Small intestine (tissue), 7 donors: ENCODE results near the gene PUDP. TPM values are rescaled to one million over a fixed set of nuclear protein-coding genes. Genes with fewer than 3 reads are reported as not detected.

Experiments
- DNase-seq, 2 donors: peaks; one replicate each; pipeline versions ENCODE4 v3.0.0 to v3.0.0-alpha.2; 2013
- FAIRE-seq: peaks from 2 replicates; lab custom pipeline; 2012; peaks lifted over from hg19 to GRCh38; lab: Jason Lieb, UNC
- H3K27ac ChIP-seq, 3 donors: one replicate each; pipeline ENCODE4 v1.5.1; 2013; ENCODE audit warnings: low read length in 2 of 3, mild to moderate bottlenecking in 2 of 3, control low read depth in 1 of 3, inconsistent platforms in 1 of 3, low read depth in 1 of 3, moderate library complexity in 1 of 3
- H3K27me3 ChIP-seq, 3 donors: one replicate each; pipeline ENCODE4 v1.6.1; 2013; ENCODE audit warnings: low read length in 3 of 3, inconsistent platforms in 1 of 3; ENCODE audit not compliant: control insufficient read depth in 3 of 3, insufficient read depth in 3 of 3
- H3K36me3 ChIP-seq, 3 donors: one replicate each; pipeline ENCODE4 v1.6.1; 2013; ENCODE audit warnings: low read length in 3 of 3, inconsistent platforms in 1 of 3, low read depth in 1 of 3, mild to moderate bottlenecking in 1 of 3, moderate library complexity in 1 of 3; ENCODE audit not compliant: control insufficient read depth in 3 of 3, insufficient read depth in 2 of 3
- H3K4me1 ChIP-seq, 3 donors: one replicate each; pipeline ENCODE4 v1.6.1; 2013; ENCODE audit warnings: low read length in 2 of 3, inconsistent platforms in 1 of 3, low read depth in 1 of 3, mild to moderate bottlenecking in 1 of 3, moderate library complexity in 1 of 3; ENCODE audit not compliant: control insufficient read depth in 3 of 3, insufficient read depth in 2 of 3
- H3K4me3 ChIP-seq, 3 donors: one replicate each; pipeline ENCODE4 v1.5.1; 2013; ENCODE audit warnings: low read length in 3 of 3, control low read depth in 1 of 3, inconsistent platforms in 1 of 3, low read depth in 1 of 3, mild to moderate bottlenecking in 1 of 3, moderate library complexity in 1 of 3
- H3K9me3 ChIP-seq, 2 donors: one replicate each; pipeline ENCODE4 v1.6.1; 2013; ENCODE audit warnings: low read depth in 1 of 2, low read length in 1 of 2; ENCODE audit not compliant: control insufficient read depth in 2 of 2, insufficient read depth in 1 of 2
- WGBS, 3 donors: extraction: QIAGEN DNeasy Blood & Tissue Kit; methylation state at CpG; one replicate each; pipeline ENCODE4 v1.1.7; 2013; 5-methylcytosine and 5-hydroxymethylcytosine counted together
- polyA plus RNA-seq, 4 donors: library from polyadenylated mRNA; stranded (reverse) in 3 of 4; unstranded in 1 of 4; fragments of 200-250 nt in 3 of 4; fragments of 120-200 nt in 1 of 4; gene quantifications; one replicate each; pipeline versions ENCODE4 v1.2.1 to v1.2.3, GENCODE V29; 2013
- donor health status: healthy with polysubstance abuse.
- donor health status: control.
- donor health status: control.
- donor health status: Bipolar disorder and iron deficiency.
- donor health status: healthy.

Gene PUDP
- polyA plus RNA-seq, 4 donors, result 16.3 to 40.4 (median 18.5) TPM

- Histone ChIP-seq H3K27me3 (no peaks in the 10 kb centered on the region), H3K9me3 (no peaks in the 10 kb centered on the region), H3K4me1 (no peaks in the 10 kb centered on the region), H3K36me3 (peaks cover 0 to 8% (median 0%) of the 10 kb centered on the region in 3 donors), H3K27ac (no peak overlapping the region), H3K4me3 (no peak overlapping the region)
- 94 to 98% (median 97%) methylated on average over 10 of the region's 10 CpGs for WGBS, 3 donors
- FAIRE-seq (no peak), DNase-seq (no peak)
These were observed 63.1 kb downstream of the PUDP start for GRCh38 chrX:7084841-7085240.

GRCh38 chrX:7083468-7084396, 64.2 kb downstream of the PUDP start:
- Histone ChIP-seq H3K4me1 (no peaks in the 10 kb centered on the region), H3K9me3 (no peaks in the 10 kb centered on the region), H3K27ac (peak overlapping the region in 1 of 3 donors; percentile 27), H3K4me3 (no peak overlapping the region), H3K36me3 (peaks cover 0 to 8% (median 0%) of the 10 kb centered on the region in 3 donors), H3K27me3 (no peaks in the 10 kb centered on the region)
- FAIRE-seq, result no peak
- DNase-seq, result peak in 1 of 2 donors; percentile 51
- 67 to 83% (median 72%) methylated on average over 21 of the region's 21 CpGs for WGBS, 3 donors

- no peak overlapping the region for H3K27ac ChIP-seq
- no peak overlapping the region for H3K4me3 ChIP-seq
- FAIRE-seq (no peak), DNase-seq (no peak)
- peaks cover 0 to 8% (median 0%) of the 10 kb centered on the region in 3 donors for H3K36me3 ChIP-seq
- no peaks in the 10 kb centered on the region for H3K4me1 ChIP-seq
- no peaks in the 10 kb centered on the region for H3K27me3 ChIP-seq
- 94 to 100% (median 96%) methylated on average over 1 of the region's 1 CpG for WGBS, 3 donors
- no peaks in the 10 kb centered on the region for H3K9me3 ChIP-seq
These were observed 64.9 kb downstream of the PUDP start for GRCh38 chrX:7083021-7083420.

- DNase-seq, result no peak
- no peak overlapping the region for H3K4me3 ChIP-seq
- WGBS, 3 donors, result 73 to 92% (median 88%) methylated on average over 5 of the region's 5 CpGs
- no peak overlapping the region for H3K27ac ChIP-seq
- no peaks in the 10 kb centered on the region for H3K4me1 ChIP-seq
- H3K27me3 ChIP-seq, result no peaks in the 10 kb centered on the region
- no peaks in the 10 kb centered on the region for H3K9me3 ChIP-seq
- no peak for FAIRE-seq
- H3K36me3 ChIP-seq, result peaks cover 0 to 8% (median 0%) of the 10 kb centered on the region in 3 donors
These were observed 65.4 kb downstream of the PUDP start for GRCh38 chrX:7082556-7082955.

- DNase-seq (no peak), FAIRE-seq (no peak)
- no peaks in the 10 kb centered on the region for H3K4me1 ChIP-seq
- H3K9me3 ChIP-seq, result no peaks in the 10 kb centered on the region
- peaks cover 0 to 24% (median 0%) of the 10 kb centered on the region in 3 donors for H3K36me3 ChIP-seq
- no peaks in the 10 kb centered on the region for H3K27me3 ChIP-seq
- WGBS, 3 donors, result 87 to 95% (median 93%) methylated on average over 23 of the region's 23 CpGs
- no peak overlapping the region for H3K27ac ChIP-seq
- no peak overlapping the region for H3K4me3 ChIP-seq
These were observed 70.4 kb downstream of the PUDP start for GRCh38 chrX:7077241-7078230.

GRCh38 chrX:7076245-7076661, 71.7 kb downstream of the PUDP start:
- Histone ChIP-seq H3K27ac (no peak overlapping the region), H3K4me1 (no peaks in the 10 kb centered on the region), H3K36me3 (peaks cover 0 to 20% (median 0%) of the 10 kb centered on the region in 3 donors), H3K9me3 (no peaks in the 10 kb centered on the region), H3K4me3 (no peak overlapping the region), H3K27me3 (no peaks in the 10 kb centered on the region)
- DNase-seq (no peak), FAIRE-seq (no peak)
- 76 to 94% (median 86%) methylated on average over 12 of the region's 12 CpGs for WGBS, 3 donors

- Histone ChIP-seq H3K27ac (no peak overlapping the region), H3K9me3 (no peaks in the 10 kb centered on the region), H3K4me1 (no peaks in the 10 kb centered on the region), H3K36me3 (peaks cover 0 to 20% (median 0%) of the 10 kb centered on the region in 3 donors), H3K4me3 (no peak overlapping the region), H3K27me3 (no peaks in the 10 kb centered on the region)
- no peak for DNase-seq
- 15 to 66% (median 26%) methylated on average over 1 of the region's 1 CpG for WGBS, 3 donors
- FAIRE-seq, result no peak
These were observed 73.1 kb downstream of the PUDP start for GRCh38 chrX:7074908-7075204.
